Muscle of arm (tissue), 14 donors: ENCODE data around the gene CYS1. TPM values are rescaled to one million over a fixed set of nuclear protein-coding genes. Genes with fewer than 3 reads are reported as not detected.
A peak's percentile ranks its signal among the peaks of the same experiment; 100 is the strongest.
"Not testable (repeated sequence)": the region's sequence is repeated elsewhere in the genome, so short reads cannot be mapped to it uniquely, and the experiment has no call there.

Experiments
- DNase-seq: peaks from one replicate; pipeline ENCODE4 v3.0.0-alpha.2; 2013
- long read RNA-seq, 11 donors: transcript quantifications; one replicate each; lab custom pipeline, GENCODE V29; 2026
- polyA plus RNA-seq, 12 donors: library from polyadenylated mRNA; unstranded; fragments of 120-200 nt; gene quantifications; one replicate each; pipeline ENCODE4 v1.2.1, GENCODE V29; 2013; ENCODE audit not compliant: insufficient read length in 12 of 12

CYS1 gene, protein sequence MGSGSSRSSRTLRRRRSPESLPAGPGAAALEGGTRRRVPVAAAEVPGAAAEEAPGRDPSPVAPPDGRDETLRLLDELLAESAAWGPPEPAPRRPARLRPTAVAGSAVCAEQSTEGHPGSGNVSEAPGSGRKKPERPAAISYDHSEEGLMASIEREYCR
- 10 to 100 TPM in 6 of 12 donors, 1 to 10 TPM in 5, not detected in 1; 3.8 to 20.2 (median 10.6) TPM for polyA plus RNA-seq
- long read RNA-seq, donor 1, partial matches to known transcripts = 0 of 4 reads
- long read RNA-seq, donor 1, other reads (novel, unspliced or antisense) = 0 of 4 reads
- long read RNA-seq, donor 2, transcript CYS1-201 (3 exons, 2,738 nt) = major isoform, 7 of 7 reads
- long read RNA-seq, donor 2, partial matches to known transcripts = 0 of 7 reads
- long read RNA-seq, donor 2, other reads (novel, unspliced or antisense) = 0 of 7 reads
- long read RNA-seq, donor 3, partial matches to known transcripts = 0 of 4 reads
- long read RNA-seq, donor 3, other reads (novel, unspliced or antisense) = 0 of 4 reads
- long read RNA-seq, donor 4, partial matches to known transcripts = 0 of 3 reads
- long read RNA-seq, donor 4, other reads (novel, unspliced or antisense) = 0 of 3 reads
- long read RNA-seq, donor 5, transcript CYS1-201 (3 exons, 2,738 nt) = major isoform, 16 of 16 reads
- long read RNA-seq, donor 5, partial matches to known transcripts = 0 of 16 reads
- long read RNA-seq, donor 5, other reads (novel, unspliced or antisense) = 0 of 16 reads
- long read RNA-seq, donor 6, partial matches to known transcripts = 0 of 4 reads
- long read RNA-seq, donor 6, other reads (novel, unspliced or antisense) = 0 of 4 reads
- long read RNA-seq, donor 7, partial matches to known transcripts = 0 of 4 reads
- long read RNA-seq, donor 7, other reads (novel, unspliced or antisense) = 0 of 4 reads
- long read RNA-seq, donor 8, transcript CYS1-201 (3 exons, 2,738 nt) = major isoform, 5 of 5 reads
- long read RNA-seq, donor 8, partial matches to known transcripts = 0 of 5 reads
- long read RNA-seq, donor 8, other reads (novel, unspliced or antisense) = 0 of 5 reads
- long read RNA-seq, donor 9, partial matches to known transcripts = 0 of 4 reads
- long read RNA-seq, donor 9, other reads (novel, unspliced or antisense) = 0 of 4 reads
- long read RNA-seq, donor 10, transcript CYS1-201 (3 exons, 2,738 nt) = major isoform, 10 of 10 reads
- long read RNA-seq, donor 10, partial matches to known transcripts = 0 of 10 reads
- long read RNA-seq, donor 10, other reads (novel, unspliced or antisense) = 0 of 10 reads
- long read RNA-seq, donor 11, partial matches to known transcripts = 0 of 2 reads
- long read RNA-seq, donor 11, other reads (novel, unspliced or antisense) = 0 of 2 reads

DNA sequence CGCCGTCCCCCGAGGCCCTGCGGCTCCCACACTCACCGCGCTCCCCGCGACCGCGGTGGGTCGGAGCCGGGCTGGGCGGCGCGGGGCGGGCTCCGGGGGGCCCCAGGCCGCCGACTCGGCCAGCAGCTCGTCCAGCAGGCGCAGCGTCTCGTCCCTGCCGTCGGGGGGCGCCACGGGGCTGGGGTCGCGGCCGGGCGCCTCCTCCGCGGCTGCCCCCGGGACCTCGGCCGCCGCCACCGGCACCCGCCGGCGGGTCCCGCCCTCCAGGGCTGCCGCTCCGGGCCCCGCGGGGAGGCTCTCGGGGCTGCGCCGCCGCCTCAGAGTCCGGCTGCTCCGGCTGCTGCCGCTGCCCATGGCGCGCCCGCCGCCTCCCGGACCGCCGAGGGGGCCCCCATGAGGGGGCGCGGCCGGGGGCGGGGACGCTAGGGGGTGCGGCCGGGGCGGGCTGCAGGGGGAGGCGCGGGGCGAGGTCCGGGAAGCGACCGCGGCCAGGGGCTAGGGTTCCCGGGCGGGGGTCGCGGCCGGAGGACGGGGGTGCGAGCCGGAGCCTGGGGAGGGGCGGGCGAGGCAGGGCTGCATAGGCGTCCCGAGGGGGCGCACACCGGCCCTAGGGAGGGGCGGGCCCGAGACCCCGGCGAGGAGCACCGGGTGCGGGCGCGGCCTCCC lies at the start of gene CYS1:
CYS1 (minus strand) TSS at position 542 of the 666 bp plus-strand sequence; CDS start at position 354, 188 bp downstream.
- no peak for DNase-seq

DNA sequence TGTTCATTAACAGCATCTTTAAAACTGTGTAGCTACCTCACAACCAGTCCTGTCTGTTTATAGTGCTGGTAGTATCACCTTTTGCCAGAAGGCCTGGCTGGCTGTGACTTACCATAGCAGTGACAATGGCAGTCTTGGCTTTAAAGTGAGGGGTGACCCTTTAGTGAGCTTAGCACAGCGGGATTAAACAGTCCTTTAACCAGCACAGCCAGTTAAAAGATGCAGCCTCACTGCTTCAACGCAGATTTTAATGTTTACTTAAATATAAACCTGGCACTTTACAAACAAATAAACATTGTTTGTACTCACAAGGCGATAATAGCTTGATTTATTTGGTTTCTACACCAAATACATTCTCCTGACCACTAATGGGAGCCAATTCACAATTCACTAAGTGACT lies 49.3 kb upstream of the CYS1 start:
- no peak for DNase-seq

DNA sequence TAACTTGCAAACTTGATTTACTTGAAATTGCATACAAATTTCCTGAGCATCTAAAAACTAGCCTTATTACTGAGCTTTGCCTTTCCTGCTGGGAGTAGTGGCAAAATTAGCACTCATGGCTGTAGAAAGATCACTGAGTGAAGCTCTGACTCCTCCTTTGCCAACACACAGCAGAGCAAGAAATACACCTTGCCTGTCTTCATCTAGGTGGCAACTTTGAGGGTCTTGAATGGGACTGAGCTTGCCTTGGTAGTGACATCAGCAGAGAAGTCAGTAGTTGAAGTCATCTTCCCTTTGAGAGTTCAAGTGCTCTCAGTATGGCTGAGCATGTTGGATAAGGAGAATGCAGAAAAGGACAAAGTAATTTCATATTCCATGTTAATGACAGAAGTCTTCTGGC lies 48.2 kb upstream of the CYS1 start:
- DNase-seq = no peak

DNA sequence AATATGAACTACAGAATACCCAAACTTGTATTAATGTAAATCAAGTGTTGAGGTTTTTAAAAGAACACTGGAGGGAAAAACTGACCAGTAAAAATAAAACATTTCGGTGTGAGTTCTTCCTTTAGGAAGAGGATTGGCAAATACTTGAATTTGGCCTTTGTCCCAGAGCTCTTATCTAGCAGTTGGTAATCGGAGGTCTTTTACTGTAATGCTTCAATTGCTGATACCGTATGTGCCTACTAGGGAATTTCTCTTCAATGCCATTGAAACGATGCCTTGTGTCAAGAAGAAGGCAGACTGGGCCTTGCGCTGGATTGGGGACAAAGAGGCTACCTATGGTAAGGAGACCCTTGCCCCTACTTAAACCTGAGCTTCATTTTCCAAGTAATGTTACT lies 46.4 kb upstream of the CYS1 start:
- no peak for DNase-seq

DNA sequence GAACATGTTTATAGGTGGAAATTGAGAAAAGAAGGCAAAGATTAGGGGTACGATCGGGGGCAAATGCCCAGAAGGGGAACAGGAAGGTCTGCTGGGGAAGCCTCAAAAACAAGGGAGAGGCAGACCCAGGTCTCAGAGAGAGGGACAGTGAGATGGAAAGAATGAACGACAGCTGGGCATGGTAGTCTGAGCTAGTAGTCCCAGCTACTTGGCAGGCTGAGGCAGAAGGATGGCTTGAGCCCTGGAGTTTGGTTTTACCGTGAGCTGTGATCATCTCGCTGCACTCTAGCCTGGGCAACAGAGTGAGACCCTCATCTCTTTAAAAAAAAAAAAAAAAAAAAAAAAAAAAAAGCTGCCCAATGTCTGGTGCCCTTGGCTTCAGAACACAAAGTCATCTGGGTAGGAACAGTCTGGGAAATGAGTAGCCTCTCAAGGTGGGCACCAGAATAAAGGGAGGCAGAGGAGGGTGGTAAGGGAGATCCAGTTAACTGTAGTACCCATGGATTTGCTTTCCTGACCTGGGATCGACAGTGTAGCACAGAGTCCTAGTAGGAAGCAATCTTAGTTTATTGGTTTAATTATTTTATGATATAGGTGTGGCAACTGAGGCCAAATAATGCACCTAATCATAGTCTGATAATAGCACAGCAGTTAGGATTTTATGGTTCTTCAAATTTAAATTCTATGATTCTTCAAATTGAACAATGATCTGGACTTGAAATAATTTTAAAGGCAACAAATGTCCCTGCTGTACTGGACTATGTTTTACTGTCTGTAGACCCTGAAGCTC lies 45.8 kb upstream of the CYS1 start:
- no peak for DNase-seq

DNA sequence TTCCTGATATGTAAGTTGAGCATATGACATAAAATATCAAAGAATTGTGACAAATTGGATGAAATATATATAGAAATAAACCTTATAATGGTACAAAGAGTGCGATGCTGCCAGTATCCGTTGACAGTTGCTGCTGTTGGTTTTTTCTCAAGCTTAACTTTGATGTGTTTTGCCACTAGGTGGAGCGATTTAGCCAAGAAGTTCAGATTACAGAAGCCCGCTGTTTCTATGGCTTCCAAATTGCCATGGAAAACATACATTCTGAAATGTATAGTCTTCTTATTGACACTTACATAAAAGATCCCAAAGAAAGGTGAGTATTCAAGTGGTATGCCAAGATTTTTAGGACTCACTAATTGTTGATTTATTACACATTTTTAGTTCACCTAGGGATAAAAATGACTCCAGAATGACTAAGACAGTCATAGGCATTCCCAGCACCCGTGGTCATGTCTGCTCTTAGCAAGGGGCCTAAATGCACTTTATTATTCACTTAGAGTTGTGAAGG lies 44.4 kb upstream of the CYS1 start:
- DNase-seq = peak; percentile 79

DNA sequence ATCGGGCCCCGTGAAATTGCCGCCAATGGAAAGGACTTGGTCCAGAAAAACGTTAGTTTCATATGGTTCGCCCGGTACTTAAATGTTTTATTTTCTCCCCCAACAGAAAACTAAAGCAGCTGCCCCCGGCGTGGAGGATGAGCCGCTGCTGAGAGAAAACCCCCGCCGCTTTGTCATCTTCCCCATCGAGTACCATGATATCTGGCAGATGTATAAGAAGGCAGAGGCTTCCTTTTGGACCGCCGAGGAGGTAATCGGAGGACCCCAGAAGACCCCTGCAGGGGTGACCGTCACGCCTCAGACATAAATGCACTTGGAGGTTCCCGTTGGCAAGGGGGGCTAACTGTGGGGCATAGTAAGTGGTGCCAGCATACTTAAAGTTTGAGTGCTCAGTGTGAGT lies 43.1 kb upstream of the CYS1 start:
- DNase-seq = no peak

DNA sequence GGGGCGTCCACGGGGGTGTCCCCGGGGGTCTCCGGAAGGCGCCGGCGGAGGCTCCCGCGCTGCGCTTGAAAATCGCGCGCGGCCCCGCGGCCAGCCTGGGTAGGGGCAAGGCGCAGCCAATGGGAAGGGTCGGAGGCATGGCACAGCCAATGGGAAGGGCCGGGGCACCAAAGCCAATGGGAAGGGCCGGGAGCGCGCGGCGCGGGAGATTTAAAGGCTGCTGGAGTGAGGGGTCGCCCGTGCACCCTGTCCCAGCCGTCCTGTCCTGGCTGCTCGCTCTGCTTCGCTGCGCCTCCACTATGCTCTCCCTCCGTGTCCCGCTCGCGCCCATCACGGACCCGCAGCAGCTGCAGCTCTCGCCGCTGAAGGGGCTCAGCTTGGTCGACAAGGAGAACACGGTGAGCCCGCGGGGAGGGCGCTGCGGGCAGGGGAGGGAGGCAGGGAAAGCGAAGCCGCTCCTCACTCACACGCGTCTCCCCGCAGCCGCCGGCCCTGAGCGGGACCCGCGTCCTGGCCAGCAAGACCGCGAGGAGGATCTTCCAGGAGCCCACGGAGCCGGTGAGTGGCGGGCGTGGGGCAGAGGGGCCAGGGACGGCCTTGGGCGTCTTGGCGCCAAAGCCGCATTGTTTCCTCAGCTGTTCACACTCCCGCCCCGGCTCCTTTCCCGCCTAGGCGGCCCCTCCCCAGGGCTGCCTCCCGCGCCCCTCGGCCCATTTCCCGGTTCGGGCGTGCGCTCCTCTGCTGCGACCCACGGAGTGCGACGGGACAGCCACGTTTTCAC lies 42.5 kb upstream of the CYS1 start, which contains the start of gene RRM2:
RRM2 (plus strand) TSS at position 240 of the 781 bp plus-strand sequence; CDS start at position 300, 60 bp downstream.
- DNase-seq = peak; percentile 93

DNA sequence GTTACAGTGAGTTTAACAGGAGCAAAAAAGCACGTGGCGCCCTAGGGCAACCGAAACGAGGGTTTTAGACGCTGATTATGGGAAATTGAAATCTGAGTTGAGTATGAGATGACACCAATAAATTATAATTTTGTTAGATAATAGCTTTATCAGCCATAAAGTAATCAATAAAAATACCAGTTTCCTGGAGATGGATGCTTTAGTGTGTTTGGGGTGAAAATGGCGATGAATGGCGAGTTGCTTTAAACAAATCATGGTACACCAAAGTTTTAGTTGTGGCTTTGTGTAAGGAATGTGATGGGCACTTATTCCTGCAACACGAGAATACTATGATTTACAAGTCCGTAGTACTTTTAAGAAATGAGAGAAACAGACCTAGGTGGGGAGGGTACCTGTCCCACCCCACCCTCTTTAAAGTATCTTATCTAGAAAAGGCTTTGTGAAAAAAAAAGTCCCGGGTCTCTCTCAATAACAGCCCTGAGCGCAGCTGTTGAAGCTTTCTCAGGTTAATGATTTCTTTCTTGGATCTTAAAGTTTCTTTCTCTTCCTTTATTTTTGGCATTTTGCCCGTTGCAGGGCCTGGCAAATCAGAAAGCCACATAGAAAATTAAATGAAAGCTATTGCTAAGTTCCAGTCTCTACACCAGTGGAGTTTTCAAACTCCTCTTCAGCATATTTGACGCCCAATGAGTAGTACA lies 40.8 kb upstream of the CYS1 start:
- no peak for DNase-seq

DNA sequence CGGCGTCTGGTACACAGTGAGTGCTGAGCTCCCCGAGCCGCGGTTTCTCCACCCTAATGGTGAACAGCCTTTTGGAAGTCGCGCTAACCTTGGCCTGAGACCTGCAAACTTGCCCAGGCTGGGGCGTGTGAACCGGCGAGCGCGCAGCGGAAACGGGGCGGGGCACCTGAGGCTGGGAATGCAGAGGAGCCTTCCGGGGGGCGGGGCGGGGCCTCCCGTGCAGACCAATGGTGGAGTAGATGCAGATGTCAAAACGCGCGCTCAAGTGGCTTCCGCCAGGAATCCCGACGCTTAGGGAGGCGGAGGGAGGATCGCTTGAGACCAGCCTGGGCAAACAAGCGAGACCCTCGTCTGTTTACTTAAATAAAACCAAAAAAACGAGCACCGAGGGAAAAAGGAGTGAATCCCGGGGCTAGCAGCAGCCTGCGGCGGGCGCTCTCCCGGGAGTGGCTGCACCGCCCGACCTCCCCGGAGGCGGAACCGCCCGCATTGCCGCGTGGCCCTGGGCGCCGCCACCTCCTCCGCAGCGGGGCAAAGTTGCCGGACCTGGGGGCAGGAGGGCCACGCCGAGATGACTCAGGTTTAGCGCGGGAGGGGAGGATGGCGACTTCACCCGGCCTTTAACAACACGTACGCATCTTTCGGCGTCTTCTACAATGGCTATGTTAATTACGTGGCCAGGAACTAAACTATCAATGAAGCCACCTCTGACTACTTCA lies 40.1 kb upstream of the CYS1 start:
- DNase-seq = peak; percentile 80

DNA sequence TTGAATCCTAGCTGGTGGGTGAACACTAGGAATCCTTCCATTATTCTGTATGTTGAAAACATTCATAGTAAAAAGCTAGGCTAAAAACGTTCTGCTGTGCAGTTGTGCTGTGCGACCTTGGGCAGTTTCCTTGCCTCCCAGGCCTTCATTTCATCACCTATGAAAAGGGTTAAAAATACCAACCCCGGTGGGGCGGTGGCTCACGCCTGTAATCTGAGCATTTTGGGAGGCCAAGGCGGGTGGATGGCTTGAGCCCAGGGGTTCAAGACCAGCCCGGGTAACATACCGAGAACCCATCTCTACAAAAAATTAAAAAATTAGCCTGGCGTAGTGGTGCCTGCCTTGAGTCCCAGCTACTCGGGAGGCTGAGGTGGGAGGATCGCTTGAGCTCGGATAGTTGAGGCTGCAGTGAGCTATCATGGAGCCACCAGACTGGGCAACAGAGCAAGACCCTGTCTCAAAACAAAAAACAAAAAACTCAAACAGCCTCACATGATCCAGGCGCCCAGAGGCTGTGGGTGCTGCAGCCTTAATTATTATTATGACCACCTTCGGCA lies 39.5 kb upstream of the CYS1 start:
- no peak for DNase-seq

DNA sequence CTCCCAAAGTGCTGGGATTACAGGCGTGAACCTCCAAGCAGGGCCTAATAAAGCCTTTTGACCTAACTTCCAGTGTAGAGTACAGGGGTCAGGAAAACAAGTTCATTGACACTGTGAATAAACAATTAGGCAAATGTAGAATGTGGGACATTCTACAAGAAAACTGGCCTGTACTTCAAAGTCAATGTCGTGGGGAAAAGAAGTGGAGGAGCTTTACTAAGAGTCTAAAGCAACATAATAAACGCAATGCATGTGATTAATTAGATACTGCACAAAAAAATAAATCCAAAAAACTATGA lies 38.8 kb upstream of the CYS1 start:
- DNase-seq = no peak

DNA sequence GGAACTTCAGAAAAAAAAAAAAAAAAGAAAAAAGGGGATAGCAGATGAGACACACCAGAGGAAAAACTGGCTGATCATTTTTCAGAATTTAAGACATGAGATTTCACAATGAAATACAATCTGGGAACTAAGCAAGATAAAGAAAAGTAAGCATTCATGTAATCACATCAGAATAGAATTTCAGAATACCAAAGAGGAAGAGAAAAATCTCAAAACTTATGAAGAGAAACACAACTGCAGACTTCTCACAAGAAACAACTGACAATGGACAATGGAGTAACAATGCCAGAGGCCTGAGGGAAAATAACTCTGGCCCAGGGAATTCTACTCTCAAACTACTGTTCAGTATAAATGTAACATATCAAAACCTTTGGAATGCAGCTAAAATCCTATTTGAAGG lies 29.1 kb upstream of the CYS1 start:
- DNase-seq = no peak

DNA sequence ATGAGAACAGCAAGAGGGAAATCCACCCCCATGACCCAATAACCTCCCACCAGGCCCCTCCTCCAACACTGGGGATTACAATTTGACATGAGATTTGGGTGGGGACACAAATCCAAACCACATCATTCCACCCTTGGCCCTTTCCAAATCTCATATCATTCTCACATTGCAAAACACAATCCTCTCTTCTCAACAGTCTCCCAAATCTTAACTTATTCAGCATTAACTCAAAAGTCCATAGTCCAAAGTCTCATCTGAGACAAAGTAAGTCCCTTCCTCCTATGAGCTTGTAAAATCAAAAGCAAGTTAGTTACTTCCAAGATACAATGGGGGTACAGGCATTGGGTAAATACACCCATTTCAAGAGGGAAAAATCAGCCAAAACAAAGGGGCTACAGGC lies 24.7 kb upstream of the CYS1 start:
- DNase-seq = not testable (repeated sequence)

DNA sequence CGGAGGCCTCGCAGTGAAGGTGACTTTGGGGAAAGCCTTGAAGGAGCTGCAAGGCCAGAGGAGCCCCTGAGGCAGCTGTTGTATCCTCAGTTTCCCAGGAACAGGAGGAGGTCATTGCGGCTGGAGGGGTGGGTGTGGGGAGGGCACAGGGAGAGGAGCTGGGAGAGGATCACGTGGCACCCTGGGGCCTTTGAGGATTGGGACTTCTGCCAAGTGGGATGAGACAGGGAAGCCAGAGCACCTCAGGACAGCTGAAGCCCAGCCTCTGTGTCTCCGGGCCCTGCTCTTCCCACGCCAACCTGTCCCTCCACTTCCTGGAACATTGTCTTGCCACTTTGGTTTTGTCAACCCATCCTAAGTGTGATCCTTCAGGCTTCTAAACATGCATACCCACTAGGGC lies 23.0 kb upstream of the CYS1 start:
- DNase-seq = no peak

DNA sequence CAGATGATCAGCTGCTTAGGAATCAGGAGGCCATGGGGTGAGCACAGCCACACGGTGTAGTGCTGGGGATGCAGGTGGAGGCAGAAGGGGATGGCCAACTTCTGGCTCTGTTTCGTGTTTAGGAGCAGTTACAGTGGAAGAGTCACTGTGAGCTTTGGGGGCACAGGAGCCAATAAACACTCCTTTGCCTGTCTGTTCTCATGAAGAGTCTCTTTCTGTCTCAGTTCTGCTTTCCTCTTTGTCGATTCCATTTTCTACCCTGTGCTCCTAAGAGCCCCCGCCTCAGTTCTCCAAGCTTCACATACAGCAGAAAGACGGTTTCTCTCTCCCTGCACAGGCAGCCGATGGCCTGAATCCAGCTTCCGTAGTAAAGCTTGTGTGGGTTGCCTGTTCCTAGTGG lies 21.3 kb upstream of the CYS1 start:
- no peak for DNase-seq

DNA sequence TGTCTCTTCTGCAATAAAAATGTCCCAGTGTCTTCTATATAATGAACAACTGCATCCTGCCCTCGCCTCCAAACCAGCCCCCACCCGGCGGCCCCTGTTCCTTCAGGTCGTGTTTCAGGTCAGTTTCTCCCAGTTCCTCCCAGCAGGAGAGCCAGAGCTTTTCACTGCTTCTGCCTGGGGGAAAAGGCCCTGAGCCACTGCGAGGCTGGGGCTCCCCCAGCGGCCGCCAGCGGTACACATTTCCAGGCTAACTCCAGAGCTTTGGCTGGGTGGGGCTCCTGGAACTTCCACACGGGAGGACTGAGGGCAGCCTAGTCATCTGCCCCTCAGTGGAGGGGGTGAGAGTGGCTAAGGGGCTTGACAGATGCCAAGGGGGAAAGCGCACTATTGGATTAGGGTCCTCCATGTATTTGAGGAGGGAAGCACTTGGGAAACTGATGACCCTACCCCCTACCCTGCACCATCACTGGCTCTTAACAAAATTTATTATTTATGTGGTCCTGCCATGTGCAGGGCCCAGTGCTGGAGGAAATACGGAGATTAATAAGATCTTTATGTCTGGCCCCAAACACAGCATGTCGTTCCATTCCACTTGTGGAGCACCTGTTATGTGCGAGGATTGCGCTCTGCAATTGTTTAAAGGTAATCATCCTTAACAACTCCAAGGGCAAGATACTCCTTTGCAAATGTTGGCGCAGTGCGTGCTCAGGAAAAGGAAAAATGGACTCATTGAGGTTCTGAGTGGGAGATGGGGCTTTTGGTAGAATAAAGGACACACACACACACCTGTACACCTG lies 17.3 kb upstream of the CYS1 start:
- peak; percentile 41 for DNase-seq
